Body of pancreas (tissue), 4 donors: ENCODE measurements around the gene ZNF516. TPM values are rescaled to one million over a fixed set of nuclear protein-coding genes. Genes with fewer than 3 reads are reported as not detected.

ENCODE experiments used
- ATAC-seq: fragments of 150-250 bp; one replicate; pipeline ENCODE4 v1.9.1; 2016
- DNase-seq, 4 donors: peaks; one replicate each; pipeline ENCODE4 v3.0.0-alpha.2; 2019
- H3K27ac ChIP-seq, 4 donors: fragments of 200-600 bp; sonication (generic); 1 replicate in 3 of 4; 2 replicates in 1 of 4; pipeline versions ENCODE4 v1.5.1 to v1.6.1; 2016 to 2019; ENCODE audit warnings: mild to moderate bottlenecking in 1 of 4, mixed read lengths in 1 of 4, moderate library complexity in 1 of 4
- H3K27me3 ChIP-seq, 2 donors: fragments of 200-600 bp; sonication (generic); one replicate each; pipeline ENCODE4 v1.6.0; 2016; ENCODE audit warnings: mild to moderate bottlenecking in 1 of 2
- H3K36me3 ChIP-seq, 2 donors: fragments of 200-600 bp; sonication (generic); replicated peaks in 1 of 2; 2 replicates each; pipeline ENCODE4 v1.5.1; 2016; ENCODE audit warnings: low read depth in 2 of 2; ENCODE audit not compliant: insufficient read depth in 1 of 2
- H3K4me1 ChIP-seq: fragments of 200-600 bp; sonication (generic); one replicate; pipeline ENCODE4 v1.6.0; 2016
- H3K4me3 ChIP-seq, 2 donors: fragments of 200-600 bp; sonication (generic); 1 replicate in 1 of 2; 2 replicates in 1 of 2; pipeline ENCODE4 v1.5.1; 2016 to 2019
- H3K9me3 ChIP-seq, 3 donors: fragments of 200-600 bp; sonication (generic); 1 replicate in 2 of 3; 2 replicates in 1 of 3; pipeline ENCODE4 v1.5.1; 2016
- CTCF ChIP-seq, 7 experiments: fragments of 450-650 bp in 4 of 7; fragments of 200-600 bp in 3 of 7; sonication (generic) in 3 of 7; IDR thresholded peaks; one replicate each; pipeline ENCODE4 v1.5.1; 2016 to 2019; ENCODE audit warnings: antibody characterized with exemption in 7 of 7
- POLR2A ChIP-seq, 3 donors: fragments of 450-650 bp; IDR thresholded peaks; one replicate each; pipeline ENCODE4 v1.6.1; 2016; ENCODE audit warnings: antibody characterized with exemption in 3 of 3, mild to moderate bottlenecking in 2 of 3
- WGBS, 2 donors: methylation state at CpG; one replicate each; pipeline ENCODE4 v1.1.5; 2017; 5-methylcytosine and 5-hydroxymethylcytosine counted together
- intact Hi-C: fragments of 100-400 bp; cut with DNase I; formaldehyde crosslinking; loops from one replicate; pipeline ENCODE4 v1.15.1; 2023
- total RNA-seq, 2 donors: library from RNA; depleted of rRNA; stranded (reverse); fragments of >200 nt; gene quantifications; one replicate each; pipeline ENCODE4 v1.1.0, GENCODE V29; 2016

The ZNF516 gene
- total RNA-seq, 2 donors from 2014 or later: 13.5 to 16.5 TPM

- peak; percentile 45 to 62 (median 48) for DNase-seq
- H3K9me3 ChIP-seq: no peaks in the 10 kb centered on the region
- H3K27ac ChIP-seq: peak overlapping the region; percentile 81 to 91 (median 90)
- intact Hi-C loops: no loop called here
- no peaks in the 10 kb centered on the region for H3K36me3 ChIP-seq
- ATAC-seq: peak; percentile 38
- 0% methylated on average over 6 to 67 of the region's 70 CpGs for WGBS, 2 donors
- peak overlapping the region; percentile 27 to 64 for H3K4me3 ChIP-seq
- TF ChIP-seq CTCF (IDR thresholded peaks at IDR 0.05) (no peak), POLR2A (IDR thresholded peaks at IDR 0.05) (peak in 2 of 3 donors; percentile 29 to 49)
- H3K4me1 ChIP-seq: peaks cover 35% of the 10 kb centered on the region
- H3K27me3 ChIP-seq: no peaks in the 10 kb centered on the region
Observed at GRCh38 chr18:76491776-76492668, 3.0 kb downstream of the ZNF516 start.

- no peaks in the 10 kb centered on the region for H3K36me3 ChIP-seq
- 0% methylated on average over 1 of the region's 31 CpGs; no CpG with 5 or more reads in 1 of the 2 donors for WGBS, 2 donors
- H3K4me1 ChIP-seq: peaks cover 35% of the 10 kb centered on the region
- H3K27me3 ChIP-seq: no peaks in the 10 kb centered on the region
- H3K27ac ChIP-seq: peak overlapping the region; percentile 81 to 91 (median 90)
- peak; percentile 79 to 88 (median 80) for DNase-seq
- intact Hi-C loops: no loop called here
- no peaks in the 10 kb centered on the region for H3K9me3 ChIP-seq
- TF ChIP-seq CTCF (IDR thresholded peaks at IDR 0.05): no peak
- no peak for TF ChIP-seq POLR2A (IDR thresholded peaks at IDR 0.05)
- ATAC-seq: peak; percentile 23
- peak overlapping the region; percentile 27 to 64 for H3K4me3 ChIP-seq
Observed at GRCh38 chr18:76491473-76491775, 3.6 kb downstream of the ZNF516 start.

- no peaks in the 10 kb centered on the region for H3K27me3 ChIP-seq
- 0 to 1% methylated on average over 2 to 50 of the region's 73 CpGs for WGBS, 2 donors
- intact Hi-C loops: no loop called here
- peak; percentile 78 to 85 (median 82) for DNase-seq
- no peaks in the 10 kb centered on the region for H3K36me3 ChIP-seq
- no peaks in the 10 kb centered on the region for H3K9me3 ChIP-seq
- peak overlapping the region; percentile 76 to 91 (median 85) for H3K27ac ChIP-seq
- TF ChIP-seq POLR2A (IDR thresholded peaks at IDR 0.05): peak in 2 of 3 donors; percentile 58 to 63
- no peak for TF ChIP-seq CTCF (IDR thresholded peaks at IDR 0.05)
- peaks cover 35% of the 10 kb centered on the region for H3K4me1 ChIP-seq
- peak; percentile 33 for ATAC-seq
- H3K4me3 ChIP-seq: peak overlapping the region; percentile 27 to 42
Observed at GRCh38 chr18:76490670-76491472, 4.2 kb downstream of the ZNF516 start.

- Histone ChIP-seq H3K4me3 (no peak overlapping the region), H3K4me1 (peaks cover 35% of the 10 kb centered on the region), H3K9me3 (no peaks in the 10 kb centered on the region), H3K27me3 (no peaks in the 10 kb centered on the region), H3K36me3 (no peaks in the 10 kb centered on the region), H3K27ac (peak overlapping the region in 3 of 4 donors; percentile 76 to 89 (median 81))
- ATAC-seq (no peak), DNase-seq (no peak)
- WGBS, 2 donors: 36 to 44% methylated on average over 5 of the region's 5 CpGs
- TF ChIP-seq POLR2A (IDR thresholded peaks at IDR 0.05) (no peak), CTCF (IDR thresholded peaks at IDR 0.05) (no peak)
- intact Hi-C loops: no loop called here
Observed at GRCh38 chr18:76490033-76490432, 5.0 kb downstream of the ZNF516 start.
